Hematopoietic multipotent progenitor cell treated with erythropoietin and hydrocortisone succinate and interleukin-3 and kit ligand, for 4 days (in vitro differentiated cells): ENCODE measurements around the gene RNF149.
"Not testable (repeated sequence)": the region's sequence is repeated elsewhere in the genome, so short reads cannot be mapped to it uniquely, and the experiment has no call there.

ENCODE experiments used
- DNase-seq: peaks from one replicate; pipeline ENCODE4 v3.0.0-alpha.2; 2015

RNF149 gene

GRCh38 chr2:101253013-101253702 lies 55.3 kb downstream of the RNF149 start:
- peak; percentile 81 for DNase-seq

DNA sequence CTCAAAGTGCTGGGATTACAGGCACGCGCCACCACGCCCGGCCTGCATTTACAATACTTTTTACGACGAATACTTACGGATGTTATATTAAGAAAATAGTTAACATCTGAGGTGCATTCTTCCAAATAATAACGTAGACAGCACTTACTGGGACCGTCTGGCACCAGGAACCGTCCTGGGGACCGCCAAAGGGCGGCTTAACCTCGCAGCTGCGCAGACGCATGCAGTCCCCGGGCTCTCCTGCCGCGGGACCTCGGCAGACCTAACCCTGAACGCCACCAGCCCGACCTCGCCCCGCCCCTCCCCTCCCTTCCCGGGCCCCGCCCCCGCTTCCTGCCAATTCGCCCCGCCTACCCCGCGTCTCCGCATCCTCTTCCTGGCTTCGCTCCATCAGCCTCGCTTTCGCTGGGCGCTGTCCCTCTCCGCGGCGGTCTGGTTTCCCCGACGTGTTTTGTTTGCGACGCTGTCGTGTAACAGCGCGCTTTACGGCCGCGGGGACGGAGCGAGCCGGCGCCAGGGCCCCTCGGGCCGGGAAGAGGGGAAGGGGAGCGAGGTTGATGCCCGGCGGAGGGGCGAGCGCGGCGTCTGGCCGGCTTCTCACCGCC lies 56.0 kb downstream of the RNF149 start, which contains the start of gene CNOT11:
TSS of gene CNOT11 (plus strand) at position 479 of the 605 bp plus-strand sequence. CDS start at position 558, 79 bp downstream.
- peak; percentile 99 for DNase-seq

- peak; percentile 48 for DNase-seq
These were observed 56.6 kb downstream of the RNF149 start for GRCh38 chr2:101251844-101252407.

GRCh38 chr2:101251246-101251781 lies 57.2 kb downstream of the RNF149 start:
- DNase-seq, result not testable (repeated sequence)

DNA sequence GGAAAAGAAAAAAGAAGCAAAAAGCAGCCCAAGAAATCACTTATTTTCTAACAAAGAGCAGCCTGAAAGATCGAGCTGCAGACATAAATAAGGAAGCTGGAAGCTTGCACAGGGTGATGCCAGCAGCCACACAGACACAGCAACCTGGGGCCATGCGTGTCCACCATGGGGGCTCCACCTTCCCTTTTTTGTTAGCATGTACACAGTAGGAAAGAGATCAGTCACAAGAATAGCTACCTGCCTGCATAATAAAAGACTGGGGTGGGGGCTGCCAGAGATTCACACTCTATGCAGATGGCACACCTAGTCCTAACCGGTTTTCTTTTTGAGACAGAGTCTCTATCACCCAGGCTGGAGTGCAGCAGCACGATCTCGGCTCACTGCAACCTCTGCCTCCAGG lies 58.7 kb downstream of the RNF149 start:
- peak; percentile 37 for DNase-seq

DNA sequence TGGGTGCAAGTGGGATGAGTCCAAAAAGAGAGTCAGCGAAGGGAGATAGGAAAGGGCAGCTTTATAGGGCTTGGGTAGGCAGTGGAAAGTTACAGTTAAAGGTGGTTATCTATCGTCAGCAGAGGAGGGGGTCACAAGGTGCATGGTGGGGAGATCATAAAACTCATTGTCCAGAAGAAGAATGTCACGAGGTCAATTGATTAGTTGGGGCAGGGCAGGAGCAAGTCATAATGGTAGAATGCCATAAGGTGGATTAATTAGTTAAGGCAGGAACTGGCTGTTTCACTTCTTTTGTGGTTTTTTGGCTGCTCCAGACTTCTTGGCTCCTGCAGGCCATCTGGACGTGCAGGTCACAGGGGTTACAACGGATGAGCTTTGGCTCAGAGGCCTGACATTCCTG lies 59.7 kb downstream of the RNF149 start:
- peak; percentile 19 for DNase-seq

DNA sequence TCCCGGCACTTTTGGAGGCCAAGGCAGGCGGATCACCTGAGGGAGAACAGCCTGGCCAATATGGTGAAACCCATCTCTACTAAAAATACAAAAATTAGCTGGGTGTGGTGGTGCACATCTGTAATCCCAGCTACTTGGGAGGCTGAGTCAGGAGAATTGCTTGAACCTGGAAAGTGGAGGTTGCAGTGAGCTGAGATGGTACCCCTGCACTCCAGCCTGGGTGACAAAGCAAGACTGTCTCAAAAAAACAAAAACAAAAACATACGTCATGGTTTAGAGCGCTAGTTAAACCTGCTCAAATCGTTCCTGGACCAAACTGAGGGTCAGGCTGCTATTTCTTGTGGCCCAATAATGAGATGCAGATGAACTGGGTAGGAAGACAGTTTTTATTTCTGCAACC lies 63.0 kb downstream of the RNF149 start:
- DNase-seq, result not testable (repeated sequence)

DNA sequence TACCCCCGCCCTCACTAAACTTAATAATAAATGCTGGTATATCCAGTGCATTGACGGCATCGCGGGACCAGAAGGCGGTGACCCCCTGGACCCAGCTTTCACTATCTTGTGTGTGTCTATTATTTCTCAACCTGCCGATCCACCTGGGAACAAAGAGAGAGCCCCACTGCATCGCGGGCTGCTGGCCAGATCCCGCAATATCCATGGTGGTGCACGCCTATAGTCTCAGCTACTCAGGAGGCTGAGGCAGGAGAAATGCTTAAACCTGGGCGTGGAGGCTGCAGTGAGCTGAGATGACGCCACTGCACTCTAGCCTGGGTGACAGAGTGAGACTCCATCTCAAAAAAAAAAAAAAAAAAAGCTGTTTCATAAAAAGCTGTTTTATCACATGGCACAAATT lies 63.6 kb downstream of the RNF149 start:
- DNase-seq, result not testable (repeated sequence)

- DNase-seq, result not testable (repeated sequence)
These were observed 64.1 kb downstream of the RNF149 start for GRCh38 chr2:101244373-101244772.

- DNase-seq, result no peak
These were observed 67.3 kb downstream of the RNF149 start for GRCh38 chr2:101241158-101241557.

- peak; percentile 59 for DNase-seq
These were observed 67.8 kb downstream of the RNF149 start for GRCh38 chr2:101240694-101241093.

GRCh38 chr2:101239760-101240118 lies 68.8 kb downstream of the RNF149 start:
- not testable (repeated sequence) for DNase-seq

DNA sequence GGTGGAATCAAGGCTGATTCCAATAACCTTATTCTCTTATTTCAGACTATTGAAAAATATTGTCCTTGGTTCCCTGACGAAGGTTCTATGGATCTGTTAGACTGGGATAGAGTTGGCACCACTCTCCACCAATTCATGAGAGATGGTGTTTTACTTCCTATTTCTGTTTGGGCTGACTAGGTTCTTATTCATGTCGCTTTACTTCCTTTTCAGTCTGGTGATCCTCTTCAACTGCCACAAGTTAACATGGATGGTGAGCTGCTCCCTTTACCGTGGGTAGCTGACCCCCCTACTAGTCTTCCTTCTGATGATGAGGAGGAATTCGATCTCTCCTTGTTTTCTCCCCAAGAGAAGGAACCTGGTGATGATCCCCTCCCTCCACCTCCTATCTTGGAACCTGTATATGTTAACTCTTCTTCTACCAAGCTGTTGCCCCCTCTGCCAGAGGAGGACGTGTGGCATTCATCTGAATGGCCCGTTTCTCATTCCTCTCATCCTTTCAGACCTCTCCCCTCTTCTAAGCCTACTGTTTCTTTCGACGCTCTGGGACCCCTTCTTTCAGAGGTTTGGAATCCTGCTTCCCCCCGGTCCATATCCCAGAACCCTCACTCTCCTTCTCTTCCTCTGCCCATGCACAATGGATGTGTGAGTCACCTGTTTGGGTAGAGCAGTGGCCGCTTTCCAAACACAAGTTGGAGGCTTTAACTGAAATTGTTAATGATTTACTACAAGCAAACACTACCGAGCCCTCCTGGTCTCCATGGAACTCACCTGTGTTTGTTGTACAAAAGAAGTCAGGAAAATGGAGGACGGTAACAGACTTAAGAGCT lies 69.4 kb downstream of the RNF149 start:
- peak; percentile 20 for DNase-seq

DNA sequence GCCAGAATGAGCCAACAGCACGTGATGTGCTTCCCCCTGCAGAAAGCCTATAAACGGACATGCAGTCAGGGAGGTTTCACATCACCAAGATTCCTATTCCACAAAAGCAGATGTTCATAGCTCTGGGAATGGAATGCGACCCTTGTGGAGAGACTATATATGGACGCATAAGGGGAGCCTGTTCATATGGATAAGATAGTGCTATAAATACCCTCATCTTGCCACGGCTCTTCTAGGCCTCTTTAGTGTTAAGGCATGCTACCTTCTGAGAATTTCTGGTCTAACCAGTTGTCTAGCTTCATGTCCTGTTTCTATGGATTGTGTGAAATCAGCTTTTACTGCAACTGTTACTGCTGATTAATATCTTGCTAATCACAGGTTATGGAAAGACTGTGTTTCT lies 70.6 kb downstream of the RNF149 start:
- not testable (repeated sequence) for DNase-seq

- not testable (repeated sequence) for DNase-seq
These were observed 72.5 kb downstream of the RNF149 start for GRCh38 chr2:101235956-101236355.

DNA sequence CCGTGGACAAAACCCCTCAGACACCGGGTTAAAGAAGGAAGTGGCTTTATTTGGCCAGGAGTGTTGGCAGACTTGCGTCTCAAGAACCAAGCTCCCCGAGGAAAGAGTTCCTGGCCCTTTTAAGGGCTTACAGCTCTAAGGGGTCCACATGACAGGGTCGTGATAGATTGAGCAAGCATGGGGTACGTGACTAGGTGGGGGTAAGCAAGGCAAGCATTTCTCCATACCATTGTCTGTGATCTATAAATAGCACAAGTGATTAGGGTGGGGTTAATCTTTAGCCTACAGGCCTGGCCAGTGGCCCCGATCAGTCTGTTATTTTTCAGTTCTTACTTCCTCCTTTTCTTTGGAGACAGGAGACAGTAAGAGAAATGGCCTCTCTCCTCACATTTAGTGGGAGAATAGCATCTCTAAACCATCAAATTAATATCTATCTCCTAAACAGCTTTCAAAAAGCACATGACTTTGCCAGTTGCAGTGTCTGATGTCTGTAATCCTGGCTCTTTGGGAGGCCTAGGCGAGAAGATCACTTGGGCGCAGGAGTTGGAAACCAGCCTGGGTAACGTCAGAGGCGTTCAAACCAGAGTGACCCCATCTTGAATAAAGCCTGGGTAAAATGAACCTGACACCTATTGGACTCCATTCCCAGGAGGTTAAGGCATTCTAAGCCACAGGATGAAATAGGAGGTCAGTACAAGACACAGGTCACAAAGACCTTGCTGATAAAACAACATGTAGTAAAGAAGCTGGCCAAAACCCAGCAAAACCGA lies 74.1 kb downstream of the RNF149 start:
- DNase-seq, result peak; percentile 69

DNA sequence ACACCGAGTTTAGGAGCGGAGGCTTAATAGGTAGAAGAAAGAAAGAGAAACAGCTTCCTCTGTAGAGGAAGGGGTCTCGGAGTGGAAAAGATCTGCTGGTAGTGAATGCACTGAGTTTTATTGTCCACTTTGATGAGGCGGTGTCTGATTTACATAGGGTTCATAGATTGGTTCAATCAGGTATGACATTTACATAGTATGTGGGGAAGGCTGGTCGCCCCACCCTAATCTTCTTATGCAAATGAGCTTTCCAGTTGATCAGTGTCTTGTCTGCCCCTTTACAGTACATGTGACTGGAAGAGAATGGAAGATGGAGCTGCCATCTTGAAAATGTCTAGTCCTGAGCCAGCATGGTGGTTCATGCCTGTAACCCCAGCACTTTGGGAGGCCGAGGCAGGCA lies 75.7 kb downstream of the RNF149 start:
- no peak for DNase-seq

DNA sequence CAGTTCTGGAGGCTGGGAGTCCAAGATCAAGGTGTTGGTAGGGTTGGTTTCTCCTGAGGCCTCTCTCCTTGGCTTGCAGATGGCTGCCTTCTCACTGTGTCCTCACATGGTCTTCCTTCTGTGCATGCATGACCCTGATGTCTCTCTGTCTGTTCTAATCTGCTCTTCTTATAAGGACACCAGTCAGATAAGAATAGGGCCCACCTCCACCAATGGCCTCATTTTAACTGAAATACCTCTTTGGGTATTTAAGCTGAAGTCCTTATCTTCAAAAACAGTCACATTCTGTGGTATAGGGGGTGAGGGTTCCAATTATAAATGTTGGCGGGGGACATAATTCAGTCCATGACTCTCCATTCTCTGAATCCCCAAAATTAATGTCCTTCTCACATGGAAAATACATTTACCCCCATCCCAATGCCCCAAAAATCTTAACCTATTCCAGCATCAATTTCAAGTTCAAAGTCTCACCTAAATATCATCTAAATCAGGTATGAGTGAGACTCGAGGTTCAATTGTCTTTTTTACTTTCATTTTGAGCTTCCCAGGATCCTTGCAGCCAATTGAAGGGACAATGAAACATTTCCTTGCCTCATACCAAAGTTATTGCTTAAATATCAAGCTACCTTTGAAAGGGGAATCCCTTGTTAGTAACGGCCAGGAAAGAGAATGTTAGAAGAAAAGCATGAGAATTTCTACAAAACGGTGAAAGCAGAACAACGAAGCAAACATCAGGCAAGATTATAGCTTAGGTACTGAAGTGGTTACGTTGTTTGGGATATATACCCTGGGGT lies 76.4 kb downstream of the RNF149 start:
- DNase-seq, result peak; percentile 73

GRCh38 chr2:101231240-101231639 lies 77.3 kb downstream of the RNF149 start:
- DNase-seq, result no peak

DNA sequence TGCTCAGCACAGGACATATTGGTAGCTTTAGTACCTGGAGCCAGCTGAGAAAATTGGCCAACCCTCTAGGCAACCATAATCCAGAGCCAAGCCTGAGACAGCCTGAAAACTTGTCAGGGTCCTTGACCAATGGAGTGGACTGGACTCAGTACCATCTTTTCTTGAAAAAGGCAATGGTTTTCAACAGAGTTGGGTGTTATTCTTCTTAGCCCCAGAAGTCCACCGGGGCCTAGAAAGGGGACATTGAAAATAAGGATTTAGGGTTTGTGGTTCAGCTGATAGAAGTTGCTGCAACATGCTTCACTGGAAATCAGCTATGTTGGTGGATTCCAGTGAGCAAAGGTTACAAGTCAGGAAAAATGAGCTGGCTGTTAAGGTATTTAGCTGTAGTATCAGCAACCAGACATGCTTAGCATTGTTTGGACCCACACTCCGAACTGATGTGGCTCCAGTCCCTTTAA lies 77.9 kb downstream of the RNF149 start:
- no peak for DNase-seq
